Subcutaneous abdominal adipose tissue (tissue), 5 donors: Measurements from ENCODE around the gene SLC15A4.

ENCODE experiments used
- H3K27ac ChIP-seq: one replicate; pipeline ENCODE4 v1.7.0; 2013; ENCODE audit warnings: low read depth, mild to moderate bottlenecking, inconsistent platforms, low read length, moderate library complexity
- H3K27me3 ChIP-seq, 5 donors: one replicate each; pipeline ENCODE4 v1.7.0; 2013; ENCODE audit warnings: low read length in 5 of 5, inconsistent platforms in 1 of 5; ENCODE audit not compliant: control insufficient read depth in 5 of 5, insufficient read depth in 4 of 5
- H3K36me3 ChIP-seq, 5 donors: one replicate each; pipeline ENCODE4 v1.7.0; 2013; ENCODE audit warnings: low read length in 5 of 5; ENCODE audit not compliant: control insufficient read depth in 5 of 5, insufficient read depth in 5 of 5
- H3K4me1 ChIP-seq, 5 donors: one replicate each; pipeline ENCODE4 v1.7.0; 2013; ENCODE audit warnings: low read length in 5 of 5, mild to moderate bottlenecking in 3 of 5, moderate library complexity in 1 of 5; ENCODE audit not compliant: control insufficient read depth in 5 of 5, insufficient read depth in 5 of 5
- H3K4me3 ChIP-seq, 5 donors: one replicate each; pipeline ENCODE4 v1.7.0; 2013; ENCODE audit warnings: low read length in 5 of 5, low read depth in 1 of 5
- H3K9ac ChIP-seq, 5 donors: one replicate each; pipeline ENCODE4 v1.7.0; 2013; ENCODE audit warnings: low read length in 5 of 5, mild to moderate bottlenecking in 4 of 5, moderate library complexity in 3 of 5
- H3K9me3 ChIP-seq, 5 donors: one replicate each; pipeline ENCODE4 v1.7.0; 2013; ENCODE audit warnings: low read length in 5 of 5; ENCODE audit not compliant: control insufficient read depth in 5 of 5
- donor health status: healthy.
- donor health status: healthy.
- donor health status: healthy.
- donor health status: healthy.
- donor health status: healthy.

SLC15A4 gene

GRCh38 chr12:128789356-128789929 lies 34.3 kb downstream of the SLC15A4 start:
- peaks cover 0 to 8% (median under 1%) of the 10 kb centered on the region in 5 donors for H3K4me1 ChIP-seq
- H3K27ac ChIP-seq: no peak overlapping the region
- H3K9me3 ChIP-seq: no peaks in the 10 kb centered on the region
- peaks cover 6 to 35% (median 34%) of the 10 kb centered on the region in 5 donors for H3K36me3 ChIP-seq
- peaks cover 0 to 3% (median 0%) of the 10 kb centered on the region in 5 donors for H3K27me3 ChIP-seq
- no peak overlapping the region for H3K4me3 ChIP-seq
- no peak overlapping the region for H3K9ac ChIP-seq

GRCh38 chr12:128787827-128788226 lies 35.9 kb downstream of the SLC15A4 start:
- H3K4me3 ChIP-seq: no peak overlapping the region
- peaks cover 0 to 20% (median 20%) of the 10 kb centered on the region in 5 donors for H3K36me3 ChIP-seq
- peaks cover 0 to 3% (median 0%) of the 10 kb centered on the region in 5 donors for H3K27me3 ChIP-seq
- H3K9me3 ChIP-seq: no peaks in the 10 kb centered on the region
- H3K9ac ChIP-seq: no peak overlapping the region
- H3K27ac ChIP-seq: no peak overlapping the region
- no peaks in the 10 kb centered on the region for H3K4me1 ChIP-seq

DNA sequence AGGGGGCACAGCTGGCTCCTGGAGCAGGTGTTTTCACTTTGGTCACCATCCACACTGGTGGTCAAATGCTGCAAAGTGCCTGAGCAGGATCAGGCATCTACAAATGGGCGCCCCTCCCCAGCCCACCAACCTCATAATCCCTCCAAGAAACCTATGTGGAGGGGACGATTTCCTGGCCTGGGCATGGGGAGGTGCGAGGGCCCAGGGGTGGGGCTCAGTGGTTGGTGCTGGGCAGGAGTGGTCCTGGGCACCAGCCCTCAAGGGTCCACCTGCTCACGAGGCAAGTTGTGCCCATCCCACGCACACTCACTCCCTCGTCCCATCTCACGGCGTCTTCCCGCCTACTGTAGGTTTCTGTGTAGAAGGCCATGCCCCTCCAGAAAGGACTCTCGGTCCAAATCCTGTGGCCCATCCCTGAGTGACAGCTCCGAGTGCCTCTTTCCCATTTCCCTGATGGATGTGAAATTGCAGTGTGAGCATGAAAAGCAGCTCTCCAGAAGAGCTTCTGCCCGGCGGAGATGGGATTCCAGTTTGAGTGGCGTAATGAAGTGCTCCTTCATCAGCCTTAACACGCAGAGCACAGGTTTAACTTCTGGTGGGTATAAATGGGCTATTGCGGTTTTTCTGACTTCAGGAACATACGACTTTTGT lies 36.9 kb downstream of the SLC15A4 start:
- H3K9ac ChIP-seq: no peak overlapping the region
- H3K4me1 ChIP-seq: no peaks in the 10 kb centered on the region
- H3K27me3 ChIP-seq: peaks cover 0 to 3% (median 0%) of the 10 kb centered on the region in 5 donors
- no peak overlapping the region for H3K27ac ChIP-seq
- H3K36me3 ChIP-seq: peaks cover 0 to 11% (median 10%) of the 10 kb centered on the region in 5 donors
- no peak overlapping the region for H3K4me3 ChIP-seq
- H3K9me3 ChIP-seq: no peaks in the 10 kb centered on the region

GRCh38 chr12:128784030-128784760 lies 39.6 kb downstream of the SLC15A4 start:
- H3K27ac ChIP-seq: no peak overlapping the region
- no peaks in the 10 kb centered on the region for H3K4me1 ChIP-seq
- H3K27me3 ChIP-seq: peaks cover 0 to 3% (median 0%) of the 10 kb centered on the region in 5 donors
- H3K9me3 ChIP-seq: peaks cover 0 to 3% (median 0%) of the 10 kb centered on the region in 5 donors
- H3K36me3 ChIP-seq: no peaks in the 10 kb centered on the region
- no peak overlapping the region for H3K4me3 ChIP-seq
- H3K9ac ChIP-seq: no peak overlapping the region

GRCh38 chr12:128783129-128783574 lies 40.6 kb downstream of the SLC15A4 start:
- H3K4me1 ChIP-seq: no peaks in the 10 kb centered on the region
- H3K9me3 ChIP-seq: peaks cover 0 to 3% (median 0%) of the 10 kb centered on the region in 5 donors
- no peaks in the 10 kb centered on the region for H3K36me3 ChIP-seq
- no peak overlapping the region for H3K27ac ChIP-seq
- H3K9ac ChIP-seq: no peak overlapping the region
- H3K4me3 ChIP-seq: no peak overlapping the region
- peaks cover 0 to 3% (median 0%) of the 10 kb centered on the region in 5 donors for H3K27me3 ChIP-seq

DNA sequence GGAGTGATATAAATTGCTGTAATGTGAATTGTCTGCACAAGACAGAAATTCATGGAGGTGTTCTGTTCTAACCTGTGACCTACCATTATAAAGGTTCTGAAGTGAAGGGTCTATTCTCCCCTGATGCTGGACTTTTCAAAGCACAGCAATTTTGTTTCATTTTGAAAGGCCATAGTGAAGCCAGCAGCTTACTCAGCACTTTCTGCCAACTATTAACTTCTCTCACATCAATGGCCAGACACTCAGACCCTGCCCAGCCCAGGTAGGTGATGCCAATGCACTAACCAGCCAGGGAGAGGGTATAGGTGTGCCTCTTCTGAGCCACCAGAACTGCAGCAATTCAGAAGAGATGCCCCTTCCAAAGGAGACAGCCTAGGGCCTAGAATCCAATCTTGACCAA lies 43.9 kb downstream of the SLC15A4 start:
- Histone ChIP-seq H3K4me3 (no peak overlapping the region), H3K27me3 (peaks cover 0 to 2% (median 0%) of the 10 kb centered on the region in 5 donors), H3K36me3 (no peaks in the 10 kb centered on the region), H3K4me1 (no peaks in the 10 kb centered on the region), H3K9me3 (peaks cover 0 to 3% (median 0%) of the 10 kb centered on the region in 5 donors), H3K27ac (no peak overlapping the region), H3K9ac (no peak overlapping the region)

DNA sequence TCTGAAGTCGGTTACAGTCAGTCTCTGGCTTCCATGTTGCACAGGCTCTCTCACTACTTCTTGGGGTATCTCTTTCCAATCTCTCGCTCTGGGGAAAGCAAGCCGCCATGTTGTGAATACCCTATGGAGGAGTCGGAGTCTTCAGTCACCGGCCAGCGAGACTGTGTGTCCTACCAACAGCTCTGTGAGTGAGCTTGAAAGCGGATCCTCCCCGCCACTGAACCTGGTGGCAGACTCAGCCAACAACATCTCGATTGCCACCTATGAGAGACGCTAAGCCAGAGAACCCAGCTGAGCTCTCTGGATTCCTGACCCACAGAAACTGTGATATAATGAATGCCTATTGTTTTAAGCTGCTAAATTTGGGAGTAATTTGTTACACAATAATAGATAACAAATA lies 51.5 kb downstream of the SLC15A4 start:
- H3K4me1 ChIP-seq: no peaks in the 10 kb centered on the region
- H3K9me3 ChIP-seq: peaks cover 0 to 7% (median 0%) of the 10 kb centered on the region in 5 donors
- peaks cover 0 to 12% (median 7%) of the 10 kb centered on the region in 5 donors for H3K27me3 ChIP-seq
- no peaks in the 10 kb centered on the region for H3K36me3 ChIP-seq
- H3K4me3 ChIP-seq: no peak overlapping the region
- no peak overlapping the region for H3K27ac ChIP-seq
- H3K9ac ChIP-seq: no peak overlapping the region

DNA sequence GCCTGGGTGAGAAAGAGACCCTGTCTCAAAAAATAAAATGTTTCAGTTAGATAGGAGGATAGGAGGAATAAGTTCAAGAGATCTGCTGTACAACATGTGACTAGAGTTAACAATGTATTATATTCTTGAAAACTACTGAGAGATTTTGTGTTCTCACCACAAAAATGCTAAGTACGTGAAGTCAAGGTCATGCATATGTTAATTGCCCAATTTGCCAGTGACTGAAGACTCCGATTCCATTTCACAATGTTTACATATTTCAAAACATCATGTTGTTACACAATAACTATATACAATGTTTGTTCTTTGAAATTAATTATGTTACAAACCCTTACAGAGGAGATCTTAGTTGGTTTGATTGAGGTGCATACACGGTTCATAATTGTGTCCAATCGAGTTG lies 52.1 kb downstream of the SLC15A4 start:
- no peaks in the 10 kb centered on the region for H3K36me3 ChIP-seq
- H3K9ac ChIP-seq: no peak overlapping the region
- no peak overlapping the region for H3K27ac ChIP-seq
- H3K4me3 ChIP-seq: no peak overlapping the region
- H3K4me1 ChIP-seq: no peaks in the 10 kb centered on the region
- peaks cover 2 to 15% (median 9%) of the 10 kb centered on the region in 5 donors for H3K27me3 ChIP-seq
- H3K9me3 ChIP-seq: peaks cover 0 to 7% (median 0%) of the 10 kb centered on the region in 5 donors

DNA sequence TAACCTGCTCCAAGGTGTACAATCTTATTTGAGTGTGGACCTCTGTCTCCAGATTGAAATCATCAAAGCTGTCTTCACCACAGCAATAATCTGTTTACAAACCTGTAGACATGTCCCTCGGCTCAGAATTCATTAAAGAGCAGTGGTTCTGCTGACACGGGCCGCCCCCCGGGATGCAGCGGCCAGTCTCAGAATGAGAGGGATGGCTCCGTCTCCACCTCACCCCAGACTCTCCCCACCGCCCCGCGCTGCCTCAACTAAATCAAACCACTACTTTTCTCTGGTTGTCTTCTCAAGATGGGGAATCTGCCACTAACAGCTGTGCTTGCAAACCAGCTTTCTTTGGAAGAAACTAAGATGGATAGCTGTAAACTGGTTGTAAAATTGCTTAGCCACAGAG lies 56.2 kb downstream of the SLC15A4 start:
- no peak overlapping the region for H3K27ac ChIP-seq
- H3K4me1 ChIP-seq: no peaks in the 10 kb centered on the region
- no peaks in the 10 kb centered on the region for H3K36me3 ChIP-seq
- no peak overlapping the region for H3K9ac ChIP-seq
- H3K4me3 ChIP-seq: no peak overlapping the region
- H3K9me3 ChIP-seq: peaks cover 0 to 7% (median 0%) of the 10 kb centered on the region in 5 donors
- H3K27me3 ChIP-seq: peaks cover 28 to 45% (median 31%) of the 10 kb centered on the region in 5 donors
